ENCODE data around the gene NYAP2.

The NYAP2 gene

GRCh38 chr2:225697936-225698335 is 298.4 kb downstream of the NYAP2 start:
- no peaks in the 10 kb centered on the region for H3K4me1 ChIP-seq
- H3K36me3 ChIP-seq: no peaks in the 10 kb centered on the region
- no peak overlapping the region for H3K4me3 ChIP-seq
- no peak for TF ChIP-seq CTCF (IDR thresholded peaks at IDR 0.05)
- no peaks in the 10 kb centered on the region for H3K9me3 ChIP-seq
- intact Hi-C loops (cut with DNase I; ENCODE audit: low total_unique reads): no loop called here
- DNase-seq: no peak
- no peak overlapping the region for H3K27ac ChIP-seq
- H3K27me3 ChIP-seq: no peaks in the 10 kb centered on the region
